ENCODE measurements around the gene SOD1. TPM values are rescaled to one million over a fixed set of nuclear protein-coding genes. Genes with fewer than 3 reads are reported as not detected.

The SOD1 gene
- total and polyA plus RNA-seq, 2 of the 13 experiments (the other 11 are each of a cell fraction or from before 2014, with no cell fraction given) = 317 to 537 TPM

- TF ChIP-seq ZNF773 (CRISPR knock-in tag; IDR thresholded peaks at IDR 0.05; ENCODE audit: borderline replicate concordance) (no peak; the same call in 1 of the 2 replicates), ZNF451 (CRISPR knock-in tag; IDR thresholded peaks at IDR 0.05) (no peak; the same call in 1 of the 2 replicates), ZFP1 (CRISPR knock-in tag; IDR thresholded peaks at IDR 0.05) (no peak), PITX1 (CRISPR knock-in tag; IDR thresholded peaks at IDR 0.05) (peak; percentile 65), PHF8 (CRISPR knock-in tag; IDR thresholded peaks at IDR 0.05) (peak; percentile 97), PBX2 (CRISPR knock-in tag; IDR thresholded peaks at IDR 0.05) (no peak), ZNF629 (CRISPR knock-in tag; conservative IDR thresholded peaks at IDR 0.05) (no peak), CENPX (CRISPR knock-in tag; IDR thresholded peaks at IDR 0.05) (no peak), CBFB (CRISPR knock-in tag; IDR thresholded peaks at IDR 0.05) (0 out of 2 replicates have a peak, but pooled peaks have one; percentile 25), ZNF557 (CRISPR knock-in tag; IDR thresholded peaks at IDR 0.05) (peak; percentile 91; the same call in 1 of the 2 replicates), CBX2 (IDR thresholded peaks at IDR 0.05; ENCODE audit: low read depth, low read length) (no peak), CBX2 (CRISPR knock-in tag; IDR thresholded peaks at IDR 0.05; ENCODE audit: low read depth) (peak; percentile 74; the same call in 1 of the 2 replicates), CCAR2 (optimal IDR thresholded peaks at IDR 0.05; ENCODE audit: low read depth, low read length) (no peak), ZNF235 (CRISPR knock-in tag; IDR thresholded peaks at IDR 0.05; ENCODE audit: borderline replicate concordance) (peak; percentile 89; the same call in 1 of the 2 replicates), ZBTB44 (CRISPR knock-in tag; IDR thresholded peaks at IDR 0.05) (no peak; the same call in 1 of the 2 replicates), MEIS1 (CRISPR knock-in tag; IDR thresholded peaks at IDR 0.05; ENCODE audit: borderline replicate concordance) (no peak), BORCS8-MEF2B (CRISPR knock-in tag; IDR thresholded peaks at IDR 0.05) (peak; percentile 64; the same call in 1 of the 2 replicates)
- TF ChIP-seq, protein P1, sequence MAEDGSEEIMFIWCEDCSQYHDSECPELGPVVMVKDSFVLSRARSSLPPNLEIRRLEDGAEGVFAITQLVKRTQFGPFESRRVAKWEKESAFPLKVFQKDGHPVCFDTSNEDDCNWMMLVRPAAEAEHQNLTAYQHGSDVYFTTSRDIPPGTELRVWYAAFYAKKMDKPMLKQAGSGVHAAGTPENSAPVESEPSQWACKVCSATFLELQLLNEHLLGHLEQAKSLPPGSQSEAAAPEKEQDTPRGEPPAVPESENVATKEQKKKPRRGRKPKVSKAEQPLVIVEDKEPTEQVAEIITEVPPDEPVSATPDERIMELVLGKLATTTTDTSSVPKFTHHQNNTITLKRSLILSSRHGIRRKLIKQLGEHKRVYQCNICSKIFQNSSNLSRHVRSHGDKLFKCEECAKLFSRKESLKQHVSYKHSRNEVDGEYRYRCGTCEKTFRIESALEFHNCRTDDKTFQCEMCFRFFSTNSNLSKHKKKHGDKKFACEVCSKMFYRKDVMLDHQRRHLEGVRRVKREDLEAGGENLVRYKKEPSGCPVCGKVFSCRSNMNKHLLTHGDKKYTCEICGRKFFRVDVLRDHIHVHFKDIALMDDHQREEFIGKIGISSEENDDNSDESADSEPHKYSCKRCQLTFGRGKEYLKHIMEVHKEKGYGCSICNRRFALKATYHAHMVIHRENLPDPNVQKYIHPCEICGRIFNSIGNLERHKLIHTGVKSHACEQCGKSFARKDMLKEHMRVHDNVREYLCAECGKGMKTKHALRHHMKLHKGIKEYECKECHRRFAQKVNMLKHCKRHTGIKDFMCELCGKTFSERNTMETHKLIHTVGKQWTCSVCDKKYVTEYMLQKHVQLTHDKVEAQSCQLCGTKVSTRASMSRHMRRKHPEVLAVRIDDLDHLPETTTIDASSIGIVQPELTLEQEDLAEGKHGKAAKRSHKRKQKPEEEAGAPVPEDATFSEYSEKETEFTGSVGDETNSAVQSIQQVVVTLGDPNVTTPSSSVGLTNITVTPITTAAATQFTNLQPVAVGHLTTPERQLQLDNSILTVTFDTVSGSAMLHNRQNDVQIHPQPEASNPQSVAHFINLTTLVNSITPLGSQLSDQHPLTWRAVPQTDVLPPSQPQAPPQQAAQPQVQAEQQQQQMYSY (CRISPR knock-in tag; IDR thresholded peaks at IDR 0.05) = no peak
- TF ChIP-seq, protein P2, sequence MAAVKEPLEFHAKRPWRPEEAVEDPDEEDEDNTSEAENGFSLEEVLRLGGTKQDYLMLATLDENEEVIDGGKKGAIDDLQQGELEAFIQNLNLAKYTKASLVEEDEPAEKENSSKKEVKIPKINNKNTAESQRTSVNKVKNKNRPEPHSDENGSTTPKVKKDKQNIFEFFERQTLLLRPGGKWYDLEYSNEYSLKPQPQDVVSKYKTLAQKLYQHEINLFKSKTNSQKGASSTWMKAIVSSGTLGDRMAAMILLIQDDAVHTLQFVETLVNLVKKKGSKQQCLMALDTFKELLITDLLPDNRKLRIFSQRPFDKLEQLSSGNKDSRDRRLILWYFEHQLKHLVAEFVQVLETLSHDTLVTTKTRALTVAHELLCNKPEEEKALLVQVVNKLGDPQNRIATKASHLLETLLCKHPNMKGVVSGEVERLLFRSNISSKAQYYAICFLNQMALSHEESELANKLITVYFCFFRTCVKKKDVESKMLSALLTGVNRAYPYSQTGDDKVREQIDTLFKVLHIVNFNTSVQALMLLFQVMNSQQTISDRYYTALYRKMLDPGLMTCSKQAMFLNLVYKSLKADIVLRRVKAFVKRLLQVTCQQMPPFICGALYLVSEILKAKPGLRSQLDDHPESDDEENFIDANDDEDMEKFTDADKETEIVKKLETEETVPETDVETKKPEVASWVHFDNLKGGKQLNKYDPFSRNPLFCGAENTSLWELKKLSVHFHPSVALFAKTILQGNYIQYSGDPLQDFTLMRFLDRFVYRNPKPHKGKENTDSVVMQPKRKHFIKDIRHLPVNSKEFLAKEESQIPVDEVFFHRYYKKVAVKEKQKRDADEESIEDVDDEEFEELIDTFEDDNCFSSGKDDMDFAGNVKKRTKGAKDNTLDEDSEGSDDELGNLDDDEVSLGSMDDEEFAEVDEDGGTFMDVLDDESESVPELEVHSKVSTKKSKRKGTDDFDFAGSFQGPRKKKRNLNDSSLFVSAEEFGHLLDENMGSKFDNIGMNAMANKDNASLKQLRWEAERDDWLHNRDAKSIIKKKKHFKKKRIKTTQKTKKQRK (IDR thresholded peaks at IDR 0.05; ENCODE audit: low read length) = no peak
- TF ChIP-seq, protein P3, sequence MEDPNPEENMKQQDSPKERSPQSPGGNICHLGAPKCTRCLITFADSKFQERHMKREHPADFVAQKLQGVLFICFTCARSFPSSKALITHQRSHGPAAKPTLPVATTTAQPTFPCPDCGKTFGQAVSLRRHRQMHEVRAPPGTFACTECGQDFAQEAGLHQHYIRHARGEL (CRISPR knock-in tag; IDR thresholded peaks at IDR 0.05) = peak; percentile 87; the same call in 1 of the 2 replicates
Measured at GRCh38 chr21:31659536-31660258, at the start of gene SOD1 (continued).
